Adrenal gland (tissue), 5 donors: ENCODE data around the gene ATP6V0B.

ENCODE experiments used
- POLR2A ChIP-seq, 2 donors: fragments of 450-650 bp; IDR thresholded peaks; one replicate each; pipeline ENCODE4 v1.6.1; 2017; ENCODE audit warnings: antibody characterized with exemption in 2 of 2, mild to moderate bottlenecking in 2 of 2, moderate library complexity in 1 of 2
- TF ChIP-seq, protein P1 (sequence below), 6 experiments: fragments of 450-650 bp in 4 of 6; fragments of 200-600 bp in 2 of 6; sonication (generic) in 1 of 6; IDR thresholded peaks; 1 replicate in 5 of 6; 2 replicates in 1 of 6; pipeline versions ENCODE4 v1.5.1 to v1.8.0; 2016 to 2021; ENCODE audit warnings: antibody characterized with exemption in 6 of 6, mild to moderate bottlenecking in 2 of 6, moderate library complexity in 1 of 6
- donor health status: DM: no; HTN: no; CAD: no.

DNA sequence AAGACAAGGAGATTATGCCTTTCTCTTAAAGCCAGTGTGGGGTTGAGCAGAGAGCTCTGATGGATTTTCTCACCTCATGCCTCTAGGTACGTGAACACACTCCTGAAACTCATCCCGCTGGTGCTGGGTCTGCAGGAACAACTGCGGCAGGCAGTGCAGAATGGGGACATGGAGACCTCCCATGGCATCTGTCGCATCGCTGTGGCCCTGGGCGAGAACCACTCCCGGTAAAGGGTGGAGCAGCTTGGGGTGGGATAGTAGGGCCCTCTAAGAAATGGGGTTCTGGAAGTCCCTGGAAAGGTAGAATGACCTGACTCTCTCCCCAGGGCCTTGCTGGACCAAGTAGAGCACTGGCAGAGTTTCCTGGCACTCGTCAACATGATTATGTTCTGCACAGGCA is 18.5 kb upstream of the ATP6V0B start:
- TF ChIP-seq, protein P1, sequence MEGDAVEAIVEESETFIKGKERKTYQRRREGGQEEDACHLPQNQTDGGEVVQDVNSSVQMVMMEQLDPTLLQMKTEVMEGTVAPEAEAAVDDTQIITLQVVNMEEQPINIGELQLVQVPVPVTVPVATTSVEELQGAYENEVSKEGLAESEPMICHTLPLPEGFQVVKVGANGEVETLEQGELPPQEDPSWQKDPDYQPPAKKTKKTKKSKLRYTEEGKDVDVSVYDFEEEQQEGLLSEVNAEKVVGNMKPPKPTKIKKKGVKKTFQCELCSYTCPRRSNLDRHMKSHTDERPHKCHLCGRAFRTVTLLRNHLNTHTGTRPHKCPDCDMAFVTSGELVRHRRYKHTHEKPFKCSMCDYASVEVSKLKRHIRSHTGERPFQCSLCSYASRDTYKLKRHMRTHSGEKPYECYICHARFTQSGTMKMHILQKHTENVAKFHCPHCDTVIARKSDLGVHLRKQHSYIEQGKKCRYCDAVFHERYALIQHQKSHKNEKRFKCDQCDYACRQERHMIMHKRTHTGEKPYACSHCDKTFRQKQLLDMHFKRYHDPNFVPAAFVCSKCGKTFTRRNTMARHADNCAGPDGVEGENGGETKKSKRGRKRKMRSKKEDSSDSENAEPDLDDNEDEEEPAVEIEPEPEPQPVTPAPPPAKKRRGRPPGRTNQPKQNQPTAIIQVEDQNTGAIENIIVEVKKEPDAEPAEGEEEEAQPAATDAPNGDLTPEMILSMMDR (IDR thresholded peaks at IDR 0.05) = no peak
- no peak for TF ChIP-seq POLR2A (IDR thresholded peaks at IDR 0.05)
